SK-N-SH (cell line): ENCODE data around the gene PDILT.
"Not testable (repeated sequence)": the region's sequence is repeated elsewhere in the genome, so short reads cannot be mapped to it uniquely, and the experiment has no call there.

ENCODE experiments used
- ELF1 ChIP-seq: IDR thresholded peaks from 2 replicates; pipeline ENCODE4 v1.4.0; 2012
- EZH2phosphoT487 ChIP-seq: fragments of 200-600 bp; sonication (generic); IDR thresholded peaks from 2 replicates; pipeline ENCODE4 v1.6.1; 2017; ENCODE audit warnings: low read depth, mixed run types, mild to moderate bottlenecking, antibody characterized with exemption, moderate library complexity, borderline replicate concordance
- NFIC ChIP-seq: IDR thresholded peaks from 2 replicates; pipeline ENCODE4 v1.4.0; 2012; ENCODE audit warnings: borderline replicate concordance
- POLR2AphosphoS5 ChIP-seq: IDR thresholded peaks from 2 replicates; pipeline ENCODE4 v1.6.1; 2012; ENCODE audit warnings: low read depth, low read length
- TF ChIP-seq, protein P1 (sequence below): fragments of 200-600 bp; sonication (generic); IDR thresholded peaks from 2 replicates; pipeline ENCODE4 v1.6.1; 2017; ENCODE audit warnings: antibody characterized with exemption, mild to moderate bottlenecking, moderate library complexity

DNA sequence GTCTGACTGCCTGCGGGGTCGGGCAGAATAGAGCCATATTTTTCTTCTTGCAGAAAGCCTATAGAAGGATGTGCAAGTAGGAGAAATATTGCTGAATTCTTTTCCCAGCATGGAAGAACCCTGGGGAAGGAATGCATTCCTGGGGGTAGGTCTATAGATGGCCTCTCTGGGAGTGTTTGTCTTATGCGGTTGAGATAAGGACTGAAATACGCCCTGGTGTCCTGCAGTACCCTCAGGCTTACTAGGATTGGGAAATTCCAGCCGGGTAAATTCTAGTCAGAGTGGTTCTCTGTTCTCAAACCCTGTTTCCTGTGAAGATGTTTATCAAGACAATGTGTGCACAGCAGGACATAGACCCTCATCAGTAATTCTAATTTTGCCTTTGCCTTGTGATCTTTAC is 49.1 kb upstream of the PDILT start:
- TF ChIP-seq, protein P1, sequence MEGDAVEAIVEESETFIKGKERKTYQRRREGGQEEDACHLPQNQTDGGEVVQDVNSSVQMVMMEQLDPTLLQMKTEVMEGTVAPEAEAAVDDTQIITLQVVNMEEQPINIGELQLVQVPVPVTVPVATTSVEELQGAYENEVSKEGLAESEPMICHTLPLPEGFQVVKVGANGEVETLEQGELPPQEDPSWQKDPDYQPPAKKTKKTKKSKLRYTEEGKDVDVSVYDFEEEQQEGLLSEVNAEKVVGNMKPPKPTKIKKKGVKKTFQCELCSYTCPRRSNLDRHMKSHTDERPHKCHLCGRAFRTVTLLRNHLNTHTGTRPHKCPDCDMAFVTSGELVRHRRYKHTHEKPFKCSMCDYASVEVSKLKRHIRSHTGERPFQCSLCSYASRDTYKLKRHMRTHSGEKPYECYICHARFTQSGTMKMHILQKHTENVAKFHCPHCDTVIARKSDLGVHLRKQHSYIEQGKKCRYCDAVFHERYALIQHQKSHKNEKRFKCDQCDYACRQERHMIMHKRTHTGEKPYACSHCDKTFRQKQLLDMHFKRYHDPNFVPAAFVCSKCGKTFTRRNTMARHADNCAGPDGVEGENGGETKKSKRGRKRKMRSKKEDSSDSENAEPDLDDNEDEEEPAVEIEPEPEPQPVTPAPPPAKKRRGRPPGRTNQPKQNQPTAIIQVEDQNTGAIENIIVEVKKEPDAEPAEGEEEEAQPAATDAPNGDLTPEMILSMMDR: not testable (repeated sequence)
- TF ChIP-seq ELF1, EZH2phosphoT487, POLR2AphosphoS5, NFIC: not testable (repeated sequence)
